ENCODE measurements around the gene DNAAF1. TPM values are rescaled to one million over a fixed set of nuclear protein-coding genes. Genes with fewer than 3 reads are reported as not detected.

Gene DNAAF1
- total and polyA plus RNA-seq, 2 of the 8 experiments (the other 6 are each of a cell fraction or from before 2014, with no cell fraction given), result 0.09 to 0.15 TPM

GRCh38 chr16:84103678-84104077 lies 41.4 kb upstream of the DNAAF1 start:
- Histone ChIP-seq H3K36me3 (ENCODE audit: control insufficient read depth in 2 of 4, insufficient read depth in 4 of 4, low read length in 3 of 4) (peaks cover 0 to 8% (median 4%) of the 10 kb centered on the region in 4 experiments; a peak in 2 of 8 replicates), H3K79me2 (ENCODE audit: control insufficient read depth in 1 of 2, insufficient read depth in 2 of 2, low read length in 2 of 2) (peaks cover 0 to 71% of the 10 kb centered on the region in 2 experiments; a peak in 2 of 4 replicates), H2AK5ac (ENCODE audit: low read depth, low read length) (no peak overlapping the region), H2BK20ac (ENCODE audit: low read length) (no peak overlapping the region), H3K27me3 (replicated peaks in 1 of 4; ENCODE audit: control insufficient read depth in 3 of 4, extremely low read depth in 1 of 4, insufficient read depth in 3 of 4, low read length in 3 of 4) (peaks cover 0 to 1% (median 0%) of the 10 kb centered on the region in 4 experiments; a peak in 1 of 7 replicates), H2AFZ (ENCODE audit: low read length) (no peak overlapping the region), H3K27ac (ENCODE audit: low read depth, low read length) (no peak overlapping the region), H3K23ac (ENCODE audit: insufficient read length) (no peak overlapping the region), H3K56ac (replicated peaks; ENCODE audit: insufficient read length, low read depth, low read length) (no peak overlapping the region), H3K9me3 (ENCODE audit: insufficient read depth in 2 of 2, low read depth in 1 of 2, low read length in 1 of 2) (no peaks in the 10 kb centered on the region), H4K91ac (replicated peaks; ENCODE audit: insufficient read length, low read length) (no peak overlapping the region), H3K14ac (ENCODE audit: insufficient read length) (no peak overlapping the region), H4K5ac (ENCODE audit: insufficient read length, low read depth, low read length) (no peak overlapping the region), H2BK120ac (replicated peaks; ENCODE audit: low read depth, low read length) (no peak overlapping the region), H3K23me2 (ENCODE audit: low read depth, low read length) (no peaks in the 10 kb centered on the region), H3K79me1 (ENCODE audit: low read depth, low read length) (peaks cover 8% of the 10 kb centered on the region; the same call in 1 of the 2 replicates), H3K4me2 (ENCODE audit: insufficient read depth in 1 of 2, low read depth in 2 of 2, low read length in 2 of 2) (no peak overlapping the region), H3K4me1 (replicated peaks in 1 of 4; ENCODE audit: control insufficient read depth in 3 of 4, insufficient read depth in 4 of 4, low read length in 3 of 4) (no peaks in the 10 kb centered on the region), H4K8ac (ENCODE audit: extremely low read depth, insufficient read depth, low read length) (no peak overlapping the region), H2BK5ac (ENCODE audit: low read depth, low read length) (no peak overlapping the region), H3K4ac (replicated peaks; ENCODE audit: insufficient read length, low read depth, low read length) (no peak overlapping the region), H2BK15ac (ENCODE audit: low read length) (no peak overlapping the region), H3K9ac (replicated peaks in 1 of 4; ENCODE audit: extremely low read depth in 1 of 4, low read depth in 3 of 4, low read length in 3 of 4) (no peak overlapping the region; a peak in 1 of 7 replicates), H2BK12ac (ENCODE audit: low read depth, low read length) (no peak overlapping the region), H4K20me1 (replicated peaks in 1 of 2; ENCODE audit: control insufficient read depth in 1 of 2, insufficient read depth in 2 of 2, low read length in 2 of 2) (peaks cover 10 to 17% of the 10 kb centered on the region in 2 experiments), H3K18ac (ENCODE audit: extremely low read depth, low read length) (no peak overlapping the region), H3K4me3 (ENCODE audit: extremely low read depth in 1 of 4, insufficient read depth in 2 of 4, low read depth in 3 of 4, low read length in 4 of 4) (no peak overlapping the region)
- no peak for TF ChIP-seq CHD1 (IDR thresholded peaks at IDR 0.05; ENCODE audit: low read depth, low read length)
- no peak for TF ChIP-seq CTCF (IDR thresholded peaks at IDR 0.05; ENCODE audit: control extremely low read depth in 1 of 3, insufficient read depth in 1 of 3, low read depth in 1 of 3, low read length in 3 of 3)
- TF ChIP-seq ZNF274 (IDR thresholded peaks at IDR 0.05; ENCODE audit: borderline replicate concordance, extremely low read depth, low read length), result no peak
- TF ChIP-seq TBP (IDR thresholded peaks at IDR 0.05; ENCODE audit: low read depth, low read length), result no peak
- TF ChIP-seq SIRT6 (IDR thresholded peaks at IDR 0.05; ENCODE audit: low read length), result no peak
- TF ChIP-seq RFX5 (IDR thresholded peaks at IDR 0.05; ENCODE audit: borderline replicate concordance, low read depth, low read length), result no peak
- ChIA-PET CTCF (ENCODE audit: partially characterized antibody) (interaction anchor here (1.1 to 5.1 kb wide), 2 partner anchors 18 to 37 kb away, joined by 3 to 27 read pairs; no protein-coding TSS in a partner anchor), POLR2A (ENCODE audit: partially characterized antibody) (interaction anchor here (1.8 kb wide), 1 partner anchor 12 kb away, joined by 6 read pairs; the partner anchor contains the start of gene MBTPS1)
- 90% methylated on average over 5 of the region's 5 CpGs; no CpG with 5 or more reads in 1 of the 2 experiments for WGBS, 2 experiments (ENCODE audit: extremely low coverage in 1 of 2, insufficient coverage in 1 of 2, insufficient read length in 1 of 2, insufficient replicate concordance in 2 of 2, low coverage in 1 of 2, low lambda C conversion rate in 2 of 2, missing lambda C conversion rate in 1 of 2)
- DNase-seq (ENCODE audit: low read depth in 1 of 2, low spot score in 2 of 2) (no peak), FAIRE-seq (no peak)

All from H1 (cell line).